ENCODE measurements around the gene XBP1.

DNA sequence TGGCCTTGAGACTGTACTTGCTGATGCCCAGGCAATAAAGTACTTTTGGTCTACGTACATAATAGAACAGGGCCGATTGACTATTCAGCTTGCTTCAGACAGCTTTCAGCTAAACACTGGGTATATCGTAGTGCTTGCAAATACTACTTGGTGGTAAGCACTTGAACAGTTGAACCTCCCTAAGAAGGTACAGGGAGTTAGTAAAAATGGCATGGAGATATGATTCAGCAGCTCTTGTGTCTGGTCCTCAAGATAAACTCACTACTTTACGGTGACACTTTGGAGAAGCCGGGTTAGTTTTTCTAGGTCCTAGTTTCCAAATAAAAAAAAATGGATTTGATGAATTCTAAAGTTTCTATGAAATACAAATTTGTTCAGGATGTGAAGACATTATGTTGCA is 20.5 kb downstream of the XBP1 start:
- TF ChIP-seq, protein P1, sequence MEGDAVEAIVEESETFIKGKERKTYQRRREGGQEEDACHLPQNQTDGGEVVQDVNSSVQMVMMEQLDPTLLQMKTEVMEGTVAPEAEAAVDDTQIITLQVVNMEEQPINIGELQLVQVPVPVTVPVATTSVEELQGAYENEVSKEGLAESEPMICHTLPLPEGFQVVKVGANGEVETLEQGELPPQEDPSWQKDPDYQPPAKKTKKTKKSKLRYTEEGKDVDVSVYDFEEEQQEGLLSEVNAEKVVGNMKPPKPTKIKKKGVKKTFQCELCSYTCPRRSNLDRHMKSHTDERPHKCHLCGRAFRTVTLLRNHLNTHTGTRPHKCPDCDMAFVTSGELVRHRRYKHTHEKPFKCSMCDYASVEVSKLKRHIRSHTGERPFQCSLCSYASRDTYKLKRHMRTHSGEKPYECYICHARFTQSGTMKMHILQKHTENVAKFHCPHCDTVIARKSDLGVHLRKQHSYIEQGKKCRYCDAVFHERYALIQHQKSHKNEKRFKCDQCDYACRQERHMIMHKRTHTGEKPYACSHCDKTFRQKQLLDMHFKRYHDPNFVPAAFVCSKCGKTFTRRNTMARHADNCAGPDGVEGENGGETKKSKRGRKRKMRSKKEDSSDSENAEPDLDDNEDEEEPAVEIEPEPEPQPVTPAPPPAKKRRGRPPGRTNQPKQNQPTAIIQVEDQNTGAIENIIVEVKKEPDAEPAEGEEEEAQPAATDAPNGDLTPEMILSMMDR (IDR thresholded peaks at IDR 0.05) = no peak
- no peak for TF ChIP-seq POLR2AphosphoS5 (IDR thresholded peaks at IDR 0.05)
- no peak for TF ChIP-seq POLR2A (IDR thresholded peaks at IDR 0.05; ENCODE audit: low read depth)
- TF ChIP-seq EP300 (IDR thresholded peaks at IDR 0.05) = no peak

Measured in esophagus muscularis mucosa (tissue), 4 donors.